SK-N-MC (cell line): Measurements from ENCODE around the gene CCDC142.
"Not testable (repeated sequence)": the region's sequence is repeated elsewhere in the genome, so short reads cannot be mapped to it uniquely, and the experiment has no call there.

Experiments
- DNase-seq: peaks from one replicate; pipeline ENCODE4 v3.0.0-alpha.2; 2011; ENCODE audit warnings: low read depth, low spot score
- H3K27ac ChIP-seq: fragments of 200-600 bp; sonication (generic); 2 replicates; pipeline ENCODE4 v1.5.1; 2016; ENCODE audit warnings: mixed run types
- H3K36me3 ChIP-seq: fragments of 200-600 bp; sonication (generic); 2 replicates; pipeline ENCODE4 v1.6.1; 2017; ENCODE audit warnings: antibody characterized with exemption, low read length, mixed read lengths; ENCODE audit not compliant: insufficient read depth
- H3K4me3 ChIP-seq: fragments of 200-600 bp; sonication (generic); 2 replicates; pipeline ENCODE4 v1.5.1; 2016
- H3K9ac ChIP-seq: fragments of 200-600 bp; sonication (generic); 2 replicates; pipeline ENCODE4 v1.8.0; 2017; ENCODE audit warnings: mixed run types, mixed read lengths; ENCODE audit not compliant: insufficient read length
- H3K9me3 ChIP-seq: fragments of 200-600 bp; sonication (generic); 2 replicates; pipeline ENCODE4 v1.6.1; 2017; ENCODE audit warnings: low read depth, mild to moderate bottlenecking, antibody characterized with exemption, low read length, moderate library complexity, mixed read lengths
- EZH2 ChIP-seq: fragments of 200-600 bp; sonication (generic); IDR thresholded peaks from one replicate; pipeline ENCODE4 v1.6.1; 2017; ENCODE audit warnings: antibody characterized with exemption
- FOXP2 ChIP-seq: optimal IDR thresholded peaks from 2 replicates; pipeline ENCODE3; 2011; ENCODE audit warnings: mild to moderate bottlenecking, moderate library complexity; ENCODE audit not compliant: insufficient read depth; ENCODE audit errors: extremely low read length, control extremely low read depth
- POLR2AphosphoS5 ChIP-seq: IDR thresholded peaks from 2 replicates; pipeline ENCODE4 v1.6.1; 2012; ENCODE audit warnings: mild to moderate bottlenecking, low read depth, low read length, borderline replicate concordance

Gene CCDC142

DNA sequence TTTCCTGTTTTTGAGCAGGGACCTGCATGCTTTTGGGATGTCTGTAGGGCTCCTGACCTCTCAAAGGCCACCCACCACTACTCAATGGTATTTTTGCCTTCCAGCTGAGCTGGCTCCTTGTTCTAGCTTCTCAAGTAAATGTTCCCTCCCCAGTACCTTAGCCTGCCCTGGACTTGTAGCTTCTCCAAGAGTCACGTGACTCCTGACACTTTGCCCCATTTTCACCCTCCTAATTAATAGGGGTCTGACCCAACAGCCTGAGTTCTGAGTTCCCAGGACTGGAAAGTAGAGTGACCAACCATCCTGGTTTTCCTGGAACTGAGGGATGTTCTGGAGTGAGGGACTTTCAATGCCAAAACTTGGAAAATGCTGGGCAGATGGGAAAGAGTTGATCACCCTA is 12.6 kb upstream of the CCDC142 start:
- Histone ChIP-seq H3K36me3 (peaks cover 14% of the 10 kb centered on the region; the same call in 1 of the 2 replicates), H3K4me3 (no peak overlapping the region), H3K9me3 (no peaks in the 10 kb centered on the region), H3K9ac (no peak overlapping the region), H3K27ac (no peak overlapping the region)
- no peak for DNase-seq
- TF ChIP-seq POLR2AphosphoS5, result no peak
- TF ChIP-seq FOXP2, result no peak
- TF ChIP-seq EZH2, result no peak

GRCh38 chr2:74493546-74493945 is 10.7 kb upstream of the CCDC142 start:
- peaks cover 14% of the 10 kb centered on the region; the same call in 1 of the 2 replicates for H3K36me3 ChIP-seq

GRCh38 chr2:74491648-74492544 is 9.1 kb upstream of the CCDC142 start:
- no peaks in the 10 kb centered on the region for H3K9me3 ChIP-seq
- no peak overlapping the region for H3K27ac ChIP-seq
- H3K4me3 ChIP-seq, result no peak overlapping the region
- H3K36me3 ChIP-seq, result peaks cover 14% of the 10 kb centered on the region; the same call in 1 of the 2 replicates
- DNase-seq, result no peak
- no peak overlapping the region for H3K9ac ChIP-seq
- TF ChIP-seq POLR2AphosphoS5 (no peak), EZH2 (no peak)

More at GRCh38 chr2:74493546-74493945, 10.7 kb upstream of the CCDC142 start:
- TF ChIP-seq FOXP2 (no peak), EZH2 (no peak), POLR2AphosphoS5 (no peak)
- no peaks in the 10 kb centered on the region for H3K9me3 ChIP-seq
- no peak for DNase-seq
- H3K9ac ChIP-seq, result no peak overlapping the region
- H3K4me3 ChIP-seq, result no peak overlapping the region
- H3K27ac ChIP-seq, result no peak overlapping the region

DNA sequence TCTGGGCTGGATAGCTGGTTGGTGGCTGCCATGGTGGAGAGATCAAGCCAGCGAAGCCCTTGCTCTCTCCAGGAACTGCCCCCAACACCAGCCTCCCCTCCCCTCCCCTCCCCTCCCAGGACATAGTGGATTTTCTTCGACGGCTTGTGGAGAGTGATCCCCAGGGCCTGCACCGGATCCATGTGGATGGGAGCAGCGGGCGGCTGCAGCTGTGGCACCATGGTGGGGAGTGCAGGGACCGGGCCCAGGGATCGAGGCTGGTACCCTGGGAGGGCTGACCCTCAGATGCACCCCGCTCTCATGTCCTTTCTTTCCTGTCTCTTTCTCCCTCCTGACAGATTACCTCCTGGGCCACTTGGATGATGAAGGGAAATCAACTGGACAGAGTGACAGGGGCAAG is 7.1 kb upstream of the CCDC142 start:
- H3K9me3 ChIP-seq, result no peaks in the 10 kb centered on the region
- H3K27ac ChIP-seq, result no peak overlapping the region
- H3K9ac ChIP-seq, result no peak overlapping the region
- peaks cover 14% of the 10 kb centered on the region; the same call in 1 of the 2 replicates for H3K36me3 ChIP-seq
- TF ChIP-seq EZH2 (no peak), POLR2AphosphoS5 (no peak), FOXP2 (no peak)
- no peak for DNase-seq
- H3K4me3 ChIP-seq, result no peak overlapping the region

DNA sequence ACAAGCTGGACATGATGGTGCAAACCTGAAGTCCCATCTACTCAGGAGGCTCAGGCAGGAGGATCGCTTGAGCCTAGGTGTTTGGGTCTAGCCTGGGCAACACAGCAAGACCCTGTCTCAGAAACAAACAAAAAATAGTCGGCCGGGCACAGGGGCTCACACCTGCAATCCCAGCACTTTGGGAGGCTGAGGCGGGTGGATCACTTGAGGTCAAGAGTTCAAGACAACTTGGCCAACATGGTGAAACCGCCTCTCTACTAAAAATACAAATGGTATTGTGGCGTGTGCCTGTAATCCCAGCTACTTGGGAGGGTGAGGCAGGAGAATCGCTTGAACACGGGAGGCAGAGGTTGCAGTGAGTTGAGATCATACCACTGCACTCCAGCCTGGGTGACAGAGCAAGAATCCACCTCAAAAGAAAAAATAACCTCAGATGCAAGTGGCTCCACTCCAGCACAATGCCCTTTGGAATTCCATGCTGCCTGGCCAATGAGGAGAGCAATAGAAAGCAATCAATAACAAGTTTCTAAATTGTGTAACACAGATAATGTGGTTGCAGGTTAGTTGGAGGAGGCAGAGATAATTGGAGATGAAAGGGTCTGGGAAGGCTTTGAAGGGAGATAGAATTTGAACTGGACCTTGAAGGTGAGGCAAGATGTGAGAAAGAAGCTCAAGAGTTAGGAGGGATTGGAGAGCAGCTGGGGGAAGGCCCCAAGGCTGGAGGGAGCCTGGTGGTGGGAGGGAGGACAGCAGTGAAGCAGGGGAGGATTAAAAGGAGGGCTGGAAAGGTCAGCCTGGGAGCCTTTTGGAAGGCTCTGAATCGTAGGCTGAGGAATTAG is 6.1 kb upstream of the CCDC142 start:
- peaks cover 14% of the 10 kb centered on the region; the same call in 1 of the 2 replicates for H3K36me3 ChIP-seq
- TF ChIP-seq EZH2 (no peak), POLR2AphosphoS5 (no peak), FOXP2 (no peak)

DNA sequence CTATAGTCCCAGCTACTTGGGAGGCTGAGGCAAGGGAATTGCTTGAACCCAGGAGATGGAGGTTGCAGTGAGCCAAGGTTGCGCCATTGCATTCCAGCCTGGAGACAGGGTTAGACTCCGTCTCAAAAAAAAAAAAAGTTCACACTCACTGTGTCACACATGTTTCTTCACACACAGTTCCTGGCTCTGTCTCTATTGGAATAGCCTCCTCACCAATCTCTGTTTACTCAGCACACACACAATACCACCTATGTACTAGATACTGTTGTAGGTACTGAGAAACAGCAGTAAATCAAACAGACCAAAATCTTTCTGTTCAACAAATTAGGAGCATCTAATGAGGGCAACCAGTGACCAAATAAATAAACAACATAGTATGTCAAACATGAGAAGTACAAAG is 3.3 kb upstream of the CCDC142 start:
- DNase-seq, result no peak
- TF ChIP-seq POLR2AphosphoS5, result no peak
- no peak for TF ChIP-seq EZH2
- no peak for TF ChIP-seq FOXP2
- H3K9me3 ChIP-seq, result no peaks in the 10 kb centered on the region
- peaks cover 4% of the 10 kb centered on the region; the same call in 1 of the 2 replicates for H3K36me3 ChIP-seq
- no peak overlapping the region for H3K9ac ChIP-seq
- H3K27ac ChIP-seq, result no peak overlapping the region
- no peak overlapping the region for H3K4me3 ChIP-seq

More for the DNA sequence above, 6.1 kb upstream of the CCDC142 start:
- DNase-seq, result no peak
- Histone ChIP-seq H3K4me3 (no peak overlapping the region), H3K27ac (no peak overlapping the region), H3K9ac (no peak overlapping the region), H3K9me3 (no peaks in the 10 kb centered on the region)

GRCh38 chr2:74483675-74484164 is 922 bp upstream of the CCDC142 start:
- not testable (repeated sequence) for DNase-seq, H3K36me3 ChIP-seq
- peak overlapping the region; percentile 82 for H3K9ac ChIP-seq

More at GRCh38 chr2:74483675-74484164, 922 bp upstream of the CCDC142 start:
- not testable (repeated sequence) for H3K9me3 ChIP-seq, H3K27ac ChIP-seq
- H3K4me3 ChIP-seq, result peak overlapping the region; percentile 90
